PC-3 (cell line): ENCODE measurements around the gene PHC2. TPM values are rescaled to one million over a fixed set of nuclear protein-coding genes. Genes with fewer than 3 reads are reported as not detected.

Source experiments
- ATAC-seq: fragments of 200-7000 bp; cut with Tn5 transposase; 2 replicates; pipeline ENCODE4 v1.9.1; 2020; ENCODE audit warnings: mild to moderate bottlenecking, moderate library complexity
- BruUV-seq: library from RNA; stranded (reverse); fragments of 400-500 nt; replicated peaks from 2 replicates; lab custom pipeline; 2021; lab: Mats Ljungman, UMichigan
- CTCF ChIA-PET: fragments of 300-600 bp; sonication (Branson Sonifier 250); formaldehyde crosslinking; loops from one replicate; lab custom pipeline; 2022; ENCODE audit warnings: antibody characterized with exemption; lab: Charles Lee
- POLR2A ChIA-PET: fragments of 300-600 bp; sonication (Branson Sonifier 250); formaldehyde crosslinking; loops from one replicate; lab custom pipeline; 2022; ENCODE audit warnings: antibody characterized with exemption; ENCODE audit not compliant: unreplicated experiment; lab: Charles Lee
- DNase-seq: peaks from one replicate; pipeline ENCODE4 v3.0.0-alpha.2; 2015
- H2AFZ ChIP-seq: fragments of 300-600 bp; sonication (generic); 2 replicates; pipeline ENCODE4 v1.6.0; 2016; ENCODE audit warnings: antibody characterized with exemption, low read length
- H3F3A ChIP-seq: fragments of 300-600 bp; sonication (generic); one replicate; pipeline ENCODE4 v1.6.0; 2017; ENCODE audit warnings: antibody characterized with exemption, low read length, control low read depth, mild to moderate bottlenecking; ENCODE audit not compliant: unreplicated experiment
- H3K27ac ChIP-seq: fragments of 300-600 bp; sonication (generic); 2 replicates; pipeline ENCODE4 v1.5.1; 2016; ENCODE audit warnings: mild to moderate bottlenecking, low read length
- H3K27me3 ChIP-seq: fragments of 300-600 bp; sonication (generic); 2 replicates; pipeline ENCODE4 v1.6.1; 2016; ENCODE audit warnings: low read length, mixed read lengths
- H3K36me3 ChIP-seq: fragments of 300-600 bp; sonication (generic); 2 replicates; pipeline ENCODE4 v1.6.1; 2016; ENCODE audit warnings: low read depth, mixed run types, low read length, mixed read lengths
- H3K4me1 ChIP-seq: fragments of 300-600 bp; sonication (generic); 2 replicates; pipeline ENCODE4 v1.5.1; 2016; ENCODE audit warnings: low read length; ENCODE audit not compliant: insufficient read depth
- H3K4me2 ChIP-seq: fragments of 300-600 bp; sonication (generic); 2 replicates; pipeline ENCODE4 v1.6.0; 2016; ENCODE audit warnings: low read length
- H3K4me3 ChIP-seq: fragments of 300-600 bp; sonication (generic); 2 replicates; pipeline ENCODE4 v1.5.1; 2016; ENCODE audit warnings: mild to moderate bottlenecking, low read length, mixed read lengths
- H3K79me2 ChIP-seq: fragments of 300-600 bp; sonication (generic); 2 replicates; pipeline ENCODE4 v1.6.1; 2017; ENCODE audit warnings: low read length, mixed read lengths
- H3K9ac ChIP-seq: fragments of 300-600 bp; sonication (generic); 2 replicates; pipeline ENCODE4 v1.6.0; 2016; ENCODE audit warnings: mild to moderate bottlenecking, low read length
- H3K9me2 ChIP-seq: fragments of 300-600 bp; sonication (generic); replicated peaks from 2 replicates; pipeline ENCODE4 v1.6.1; 2016; ENCODE audit warnings: mixed run types, low read length, mixed read lengths
- H3K9me3 ChIP-seq: fragments of 300-600 bp; sonication (generic); 2 replicates; pipeline ENCODE4 v1.6.1; 2016; ENCODE audit warnings: low read length, mixed read lengths
- H4K20me1 ChIP-seq: fragments of 300-600 bp; sonication (generic); 2 replicates; pipeline ENCODE4 v1.6.1; 2016; ENCODE audit warnings: low read length, mixed read lengths
- EZH2 ChIP-seq: fragments of 300-600 bp; sonication (generic); IDR thresholded peaks from one replicate; pipeline ENCODE4 v1.6.1; 2017; ENCODE audit warnings: antibody characterized with exemption, mild to moderate bottlenecking, low read length; ENCODE audit not compliant: unreplicated experiment
- EZH2phosphoT487 ChIP-seq: fragments of 300-600 bp; sonication (generic); IDR thresholded peaks from 2 replicates; pipeline ENCODE4 v1.6.1; 2018; ENCODE audit warnings: mild to moderate bottlenecking, antibody characterized with exemption, low read length, borderline replicate concordance
- intact Hi-C: fragments of 100-400 bp; cut with micrococcal nuclease; formaldehyde crosslinking; loops from 2 replicates; pipeline ENCODE4 v1.9.0; 2023
- total RNA-seq: library from RNA; depleted of rRNA; stranded (reverse); fragments of >200 nt; gene quantifications from 2 replicates; pipeline ENCODE4 v1.2.3, GENCODE V29; 2014
- TF ChIP-seq, protein P1 (sequence below): fragments of 300-600 bp; sonication (generic); conservative IDR thresholded peaks from 2 replicates; pipeline ENCODE4 v1.5.1; 2017; ENCODE audit warnings: antibody characterized with exemption, low read depth, mild to moderate bottlenecking, low read length

The PHC2 gene
- total RNA-seq, 1 experiment from 2014 or later, result 134 TPM

DNA sequence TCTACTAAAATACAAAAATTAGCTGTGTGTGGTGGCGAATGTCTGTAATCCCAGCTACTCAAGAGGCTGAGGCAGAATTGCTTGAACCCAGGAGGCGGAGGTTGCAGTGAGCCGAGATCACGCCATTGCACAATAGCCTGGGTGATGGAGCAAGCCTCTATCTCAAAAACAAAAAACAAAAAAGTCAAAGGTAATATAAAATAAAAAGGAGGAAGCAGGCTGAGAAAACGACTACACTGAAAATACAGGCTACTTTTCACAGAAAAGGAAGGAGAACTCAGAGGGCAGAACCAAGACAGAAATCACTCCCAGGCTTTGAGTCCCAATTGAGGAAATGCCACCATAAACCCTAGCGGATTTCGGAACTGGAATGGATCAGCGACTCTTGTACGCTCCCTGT lies 104.1 kb downstream of the PHC2 start:
- no TSS peak for BruUV-seq
- intact Hi-C loops, result no loop called here
- no peak overlapping the region for H2AFZ ChIP-seq
- H3K27ac ChIP-seq, result no peak overlapping the region
- TF ChIP-seq, protein P1, sequence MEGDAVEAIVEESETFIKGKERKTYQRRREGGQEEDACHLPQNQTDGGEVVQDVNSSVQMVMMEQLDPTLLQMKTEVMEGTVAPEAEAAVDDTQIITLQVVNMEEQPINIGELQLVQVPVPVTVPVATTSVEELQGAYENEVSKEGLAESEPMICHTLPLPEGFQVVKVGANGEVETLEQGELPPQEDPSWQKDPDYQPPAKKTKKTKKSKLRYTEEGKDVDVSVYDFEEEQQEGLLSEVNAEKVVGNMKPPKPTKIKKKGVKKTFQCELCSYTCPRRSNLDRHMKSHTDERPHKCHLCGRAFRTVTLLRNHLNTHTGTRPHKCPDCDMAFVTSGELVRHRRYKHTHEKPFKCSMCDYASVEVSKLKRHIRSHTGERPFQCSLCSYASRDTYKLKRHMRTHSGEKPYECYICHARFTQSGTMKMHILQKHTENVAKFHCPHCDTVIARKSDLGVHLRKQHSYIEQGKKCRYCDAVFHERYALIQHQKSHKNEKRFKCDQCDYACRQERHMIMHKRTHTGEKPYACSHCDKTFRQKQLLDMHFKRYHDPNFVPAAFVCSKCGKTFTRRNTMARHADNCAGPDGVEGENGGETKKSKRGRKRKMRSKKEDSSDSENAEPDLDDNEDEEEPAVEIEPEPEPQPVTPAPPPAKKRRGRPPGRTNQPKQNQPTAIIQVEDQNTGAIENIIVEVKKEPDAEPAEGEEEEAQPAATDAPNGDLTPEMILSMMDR, result no peak
- TF ChIP-seq EZH2, result no peak
- no peak for TF ChIP-seq EZH2phosphoT487
- H4K20me1 ChIP-seq, result peaks cover 9% of the 10 kb centered on the region
- no peaks in the 10 kb centered on the region for H3K9me2 ChIP-seq
- H3K27me3 ChIP-seq, result no peaks in the 10 kb centered on the region
- no peak for DNase-seq
- H3K9me3 ChIP-seq, result no peaks in the 10 kb centered on the region
- H3F3A ChIP-seq, result peaks cover 4% of the 10 kb centered on the region
- H3K4me2 ChIP-seq, result no peak overlapping the region
- no peak for ATAC-seq
- H3K9ac ChIP-seq, result no peak overlapping the region
- ChIA-PET POLR2A (no interaction called here), CTCF (no interaction called here)
- peaks cover 4% of the 10 kb centered on the region for H3K79me2 ChIP-seq
- no peak overlapping the region for H3K4me3 ChIP-seq
- peaks cover 17% of the 10 kb centered on the region for H3K4me1 ChIP-seq
- H3K36me3 ChIP-seq, result peaks cover 89% of the 10 kb centered on the region

DNA sequence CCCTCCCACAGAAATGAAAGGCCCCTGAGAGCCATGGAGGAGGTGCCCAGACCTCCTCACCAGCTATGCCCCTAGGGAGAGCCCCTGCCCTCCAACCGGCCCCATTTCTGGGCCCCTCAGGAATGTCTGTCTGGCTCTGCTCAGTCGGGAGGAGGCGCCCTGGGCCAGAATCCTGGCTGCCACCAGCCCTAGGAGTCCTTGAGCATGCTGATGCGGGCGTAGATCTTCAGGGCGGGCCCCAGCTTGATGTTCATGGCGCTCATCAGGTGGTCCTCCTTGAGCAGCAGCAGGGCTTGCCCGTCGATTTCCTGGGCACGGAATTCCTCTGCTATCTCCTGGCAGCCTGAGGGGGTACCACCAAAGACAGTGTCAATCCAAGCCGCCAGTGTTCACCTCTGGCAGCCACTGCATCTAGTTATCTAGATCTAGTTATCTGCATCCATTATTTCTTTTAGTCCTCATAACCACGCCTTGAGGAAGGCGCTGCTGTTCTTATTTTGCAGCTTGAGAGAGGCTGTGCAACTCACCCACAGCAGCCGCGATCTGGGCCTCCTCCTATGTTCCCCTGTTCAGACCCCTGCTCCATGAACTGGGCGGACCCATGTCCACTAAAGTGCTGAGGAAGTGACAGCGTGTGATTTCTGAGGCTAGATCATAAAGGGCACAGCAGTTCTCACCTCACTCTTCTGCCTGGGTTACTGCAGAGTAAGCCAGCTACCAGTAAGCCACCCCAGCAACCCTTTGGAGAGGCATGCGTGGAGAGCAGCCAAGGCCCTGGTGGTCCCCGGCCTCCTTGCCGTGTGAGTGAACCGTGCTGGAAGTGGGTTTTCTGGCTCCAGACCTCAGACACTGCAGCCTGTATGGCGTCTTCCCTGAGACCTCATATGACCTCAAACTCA lies 106.0 kb downstream of the PHC2 start:
- H3F3A ChIP-seq, result peaks cover 4% of the 10 kb centered on the region
- ChIA-PET POLR2A (no interaction called here), CTCF (no interaction called here)
- H3K27me3 ChIP-seq, result no peaks in the 10 kb centered on the region
- H3K9me2 ChIP-seq, result no peaks in the 10 kb centered on the region
- BruUV-seq, result no TSS peak
- H3K36me3 ChIP-seq, result peaks cover 71% of the 10 kb centered on the region
- peaks cover 5% of the 10 kb centered on the region; the same call in 1 of the 2 replicates for H4K20me1 ChIP-seq
- no peak overlapping the region for H3K4me2 ChIP-seq
- ATAC-seq, result no peak
- no peak overlapping the region for H2AFZ ChIP-seq
- H3K9me3 ChIP-seq, result no peaks in the 10 kb centered on the region
- no peak for DNase-seq
- no peak overlapping the region for H3K9ac ChIP-seq
- H3K27ac ChIP-seq, result no peak overlapping the region
- intact Hi-C loops, result no loop called here
- peaks cover 17% of the 10 kb centered on the region for H3K4me1 ChIP-seq
- no peak overlapping the region for H3K4me3 ChIP-seq
- H3K79me2 ChIP-seq, result no peaks in the 10 kb centered on the region
- TF ChIP-seq, protein P1, result no peak
- TF ChIP-seq EZH2phosphoT487 (no peak), EZH2 (no peak)
